GM23338 (cell line): ENCODE data around the gene CDYL2. TPM values are rescaled to one million over a fixed set of nuclear protein-coding genes. Genes with fewer than 3 reads are reported as not detected.

Experiments used
- ATAC-seq: fragments of 200-7000 bp; cut with Tn5 transposase; 3 replicates; pipeline ENCODE4 v1.9.1; 2020
- DNase-seq: peaks from one replicate; pipeline ENCODE4 v3.0.0-alpha.2; 2015; ENCODE audit warnings: low spot score
- H2AFZ ChIP-seq: fragments of 200-600 bp; sonication (generic); 2 replicates; pipeline ENCODE4 v1.8.0; 2016; ENCODE audit warnings: antibody characterized with exemption, mild to moderate bottlenecking, moderate library complexity
- H3F3A ChIP-seq: fragments of 200-600 bp; sonication (generic); replicated peaks from 2 replicates; pipeline ENCODE4 v1.8.0; 2017; ENCODE audit warnings: antibody characterized with exemption, mixed run types, low read depth
- H3K27ac ChIP-seq: fragments of 200-600 bp; sonication (generic); 2 replicates; pipeline ENCODE4 v1.6.1; 2016; ENCODE audit warnings: low read depth
- H3K27me3 ChIP-seq: fragments of 200-600 bp; sonication (generic); 2 replicates; pipeline ENCODE4 v1.8.0; 2016; ENCODE audit warnings: mild to moderate bottlenecking, mixed run types, moderate library complexity; ENCODE audit not compliant: insufficient read depth
- H3K36me3 ChIP-seq: fragments of 200-600 bp; sonication (generic); 2 replicates; pipeline ENCODE4 v1.8.0; 2016; ENCODE audit warnings: mild to moderate bottlenecking; ENCODE audit not compliant: insufficient read depth
- H3K4me1 ChIP-seq: fragments of 200-600 bp; sonication (generic); 2 replicates; pipeline ENCODE4 v1.8.0; 2016; ENCODE audit warnings: mild to moderate bottlenecking, moderate library complexity; ENCODE audit not compliant: insufficient read depth
- H3K4me2 ChIP-seq: fragments of 200-600 bp; sonication (generic); 2 replicates; pipeline ENCODE4 v1.7.1; 2017; ENCODE audit warnings: mixed run types
- H3K4me3 ChIP-seq: fragments of 200-600 bp; sonication (generic); 2 replicates; pipeline ENCODE4 v1.6.1; 2016; ENCODE audit warnings: mixed run types
- H3K79me2 ChIP-seq: fragments of 200-600 bp; sonication (generic); replicated peaks from 2 replicates; pipeline ENCODE4 v1.8.0; 2017; ENCODE audit warnings: mild to moderate bottlenecking; ENCODE audit not compliant: insufficient read depth
- H3K9me2 ChIP-seq: fragments of 200-600 bp; sonication (generic); 2 replicates; pipeline ENCODE4 v1.8.0; 2017; ENCODE audit not compliant: insufficient read depth
- H4K20me1 ChIP-seq: fragments of 200-600 bp; sonication (generic); replicated peaks from 2 replicates; pipeline ENCODE4 v1.8.0; 2017; ENCODE audit warnings: mild to moderate bottlenecking; ENCODE audit not compliant: insufficient read depth
- H3K27ac Mint-ChIP-seq: 2 replicates; pipeline ENCODE4 v1.8.0; 2020; ENCODE audit warnings: inconsistent platforms, mild to moderate bottlenecking, moderate library complexity, mixed read lengths
- H3K27me3 Mint-ChIP-seq: 3 replicates; pipeline ENCODE4 v1.8.0; 2022; ENCODE audit warnings: low read depth, mild to moderate bottlenecking, moderate library complexity, mixed read lengths, inconsistent platforms; ENCODE audit not compliant: insufficient read depth, poor library complexity
- H3K36me3 Mint-ChIP-seq: 3 replicates; pipeline ENCODE4 v1.8.0; 2021; ENCODE audit warnings: low read depth, mild to moderate bottlenecking, inconsistent platforms, moderate library complexity, mixed read lengths
- H3K4me1 Mint-ChIP-seq: 3 replicates; pipeline ENCODE4 v1.8.0; 2020; ENCODE audit warnings: mild to moderate bottlenecking, inconsistent platforms, mixed read lengths
- H3K4me3 Mint-ChIP-seq: 3 replicates; pipeline ENCODE4 v1.8.0; 2021; ENCODE audit warnings: moderate library complexity, mild to moderate bottlenecking, inconsistent platforms, mixed read lengths
- H3K9me3 Mint-ChIP-seq: 3 replicates; pipeline ENCODE4 v1.8.0; 2020; ENCODE audit warnings: moderate library complexity, mild to moderate bottlenecking, inconsistent platforms, mixed read lengths
- CREB1 ChIP-seq: fragments of 250-450 bp; sonication (Bioruptor Pico); IDR thresholded peaks from 2 replicates; pipeline ENCODE4 v1.5.0; 2020; ENCODE audit warnings: low read depth, mild to moderate bottlenecking, moderate library complexity
- EZH2 ChIP-seq: fragments of 200-600 bp; sonication (generic); IDR thresholded peaks from one replicate; pipeline ENCODE4 v1.8.0; 2017; ENCODE audit warnings: antibody characterized with exemption, mild to moderate bottlenecking, low read depth; ENCODE audit not compliant: unreplicated experiment
- JUNB ChIP-seq: IDR thresholded peaks from one replicate; pipeline ENCODE4 v1.6.1; 2016; ENCODE audit warnings: antibody characterized with exemption; ENCODE audit not compliant: unreplicated experiment
- POLR2AphosphoS5 ChIP-seq: IDR thresholded peaks from 2 replicates; pipeline ENCODE4 v1.6.1; 2016; ENCODE audit warnings: antibody characterized with exemption, low read depth
- ZNF331 ChIP-seq: fragments of 250-450 bp; sonication (Bioruptor Pico); IDR thresholded peaks from 2 replicates; pipeline ENCODE4 v1.5.0; 2020; ENCODE audit warnings: low read depth, mild to moderate bottlenecking, moderate library complexity
- polyA plus RNA-seq: library from polyadenylated mRNA; unstranded; fragments of >200 nt; fragmentation: Nextera tagmentation; extraction: Ambion mirVana; gene quantifications from 2 replicates; pipeline ENCODE4 v1.2.1, GENCODE V29; 2016
- total RNA-seq: library from RNA; depleted of rRNA; stranded (reverse); fragments of >200 nt; shearing (Covaris generic); gene quantifications from 2 replicates; pipeline ENCODE4 v1.2.3, GENCODE V29; 2014
- TF ChIP-seq, protein P1 (sequence below): fragments of 250-450 bp; sonication (Bioruptor Pico); IDR thresholded peaks from 2 replicates; pipeline ENCODE4 v1.5.0; 2020; ENCODE audit warnings: mild to moderate bottlenecking, moderate library complexity
- TF ChIP-seq, protein P2 (sequence below): IDR thresholded peaks from 2 replicates; pipeline ENCODE4 v1.6.1; 2016; ENCODE audit warnings: antibody characterized with exemption
- TF ChIP-seq, protein P3 (sequence below): IDR thresholded peaks from one replicate; pipeline ENCODE4 v1.6.1; 2018; ENCODE audit warnings: antibody characterized with exemption; ENCODE audit not compliant: unreplicated experiment
- TF ChIP-seq, protein P4 (sequence below), 2 experiments: fragments of 200-600 bp in 1 of 2; sonication (generic) in 1 of 2; conservative IDR thresholded peaks; 2 replicates each; pipeline versions ENCODE4 v1.5.1 to v1.6.1; 2016 to 2017; ENCODE audit warnings: antibody characterized with exemption in 2 of 2, low read depth in 2 of 2, mild to moderate bottlenecking in 2 of 2, moderate library complexity in 1 of 2

The CDYL2 gene
- total and polyA plus RNA-seq, 2 experiments from 2014 or later, result 0.82 to 4.3 TPM

DNA sequence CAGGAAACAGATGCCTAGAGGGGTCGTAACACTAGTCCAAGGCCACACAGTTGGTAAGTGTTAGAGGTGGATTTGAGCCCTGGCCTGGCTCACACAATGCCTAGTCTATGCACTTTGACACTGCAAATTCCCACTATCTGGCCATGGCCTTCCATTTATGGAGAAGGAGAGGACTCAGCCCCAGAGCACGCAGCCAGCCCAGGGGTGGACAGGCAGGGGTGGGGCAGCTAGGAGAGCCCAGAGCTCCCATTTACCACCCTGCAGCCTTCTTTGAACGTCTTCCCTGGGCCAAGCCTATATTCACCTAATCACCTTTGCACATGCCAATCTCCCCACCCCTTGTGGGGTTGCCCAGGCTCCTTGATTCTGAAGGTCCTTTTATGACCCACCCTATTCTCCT is 182.4 kb downstream of the CDYL2 start (continued):
- TF ChIP-seq, protein P1, sequence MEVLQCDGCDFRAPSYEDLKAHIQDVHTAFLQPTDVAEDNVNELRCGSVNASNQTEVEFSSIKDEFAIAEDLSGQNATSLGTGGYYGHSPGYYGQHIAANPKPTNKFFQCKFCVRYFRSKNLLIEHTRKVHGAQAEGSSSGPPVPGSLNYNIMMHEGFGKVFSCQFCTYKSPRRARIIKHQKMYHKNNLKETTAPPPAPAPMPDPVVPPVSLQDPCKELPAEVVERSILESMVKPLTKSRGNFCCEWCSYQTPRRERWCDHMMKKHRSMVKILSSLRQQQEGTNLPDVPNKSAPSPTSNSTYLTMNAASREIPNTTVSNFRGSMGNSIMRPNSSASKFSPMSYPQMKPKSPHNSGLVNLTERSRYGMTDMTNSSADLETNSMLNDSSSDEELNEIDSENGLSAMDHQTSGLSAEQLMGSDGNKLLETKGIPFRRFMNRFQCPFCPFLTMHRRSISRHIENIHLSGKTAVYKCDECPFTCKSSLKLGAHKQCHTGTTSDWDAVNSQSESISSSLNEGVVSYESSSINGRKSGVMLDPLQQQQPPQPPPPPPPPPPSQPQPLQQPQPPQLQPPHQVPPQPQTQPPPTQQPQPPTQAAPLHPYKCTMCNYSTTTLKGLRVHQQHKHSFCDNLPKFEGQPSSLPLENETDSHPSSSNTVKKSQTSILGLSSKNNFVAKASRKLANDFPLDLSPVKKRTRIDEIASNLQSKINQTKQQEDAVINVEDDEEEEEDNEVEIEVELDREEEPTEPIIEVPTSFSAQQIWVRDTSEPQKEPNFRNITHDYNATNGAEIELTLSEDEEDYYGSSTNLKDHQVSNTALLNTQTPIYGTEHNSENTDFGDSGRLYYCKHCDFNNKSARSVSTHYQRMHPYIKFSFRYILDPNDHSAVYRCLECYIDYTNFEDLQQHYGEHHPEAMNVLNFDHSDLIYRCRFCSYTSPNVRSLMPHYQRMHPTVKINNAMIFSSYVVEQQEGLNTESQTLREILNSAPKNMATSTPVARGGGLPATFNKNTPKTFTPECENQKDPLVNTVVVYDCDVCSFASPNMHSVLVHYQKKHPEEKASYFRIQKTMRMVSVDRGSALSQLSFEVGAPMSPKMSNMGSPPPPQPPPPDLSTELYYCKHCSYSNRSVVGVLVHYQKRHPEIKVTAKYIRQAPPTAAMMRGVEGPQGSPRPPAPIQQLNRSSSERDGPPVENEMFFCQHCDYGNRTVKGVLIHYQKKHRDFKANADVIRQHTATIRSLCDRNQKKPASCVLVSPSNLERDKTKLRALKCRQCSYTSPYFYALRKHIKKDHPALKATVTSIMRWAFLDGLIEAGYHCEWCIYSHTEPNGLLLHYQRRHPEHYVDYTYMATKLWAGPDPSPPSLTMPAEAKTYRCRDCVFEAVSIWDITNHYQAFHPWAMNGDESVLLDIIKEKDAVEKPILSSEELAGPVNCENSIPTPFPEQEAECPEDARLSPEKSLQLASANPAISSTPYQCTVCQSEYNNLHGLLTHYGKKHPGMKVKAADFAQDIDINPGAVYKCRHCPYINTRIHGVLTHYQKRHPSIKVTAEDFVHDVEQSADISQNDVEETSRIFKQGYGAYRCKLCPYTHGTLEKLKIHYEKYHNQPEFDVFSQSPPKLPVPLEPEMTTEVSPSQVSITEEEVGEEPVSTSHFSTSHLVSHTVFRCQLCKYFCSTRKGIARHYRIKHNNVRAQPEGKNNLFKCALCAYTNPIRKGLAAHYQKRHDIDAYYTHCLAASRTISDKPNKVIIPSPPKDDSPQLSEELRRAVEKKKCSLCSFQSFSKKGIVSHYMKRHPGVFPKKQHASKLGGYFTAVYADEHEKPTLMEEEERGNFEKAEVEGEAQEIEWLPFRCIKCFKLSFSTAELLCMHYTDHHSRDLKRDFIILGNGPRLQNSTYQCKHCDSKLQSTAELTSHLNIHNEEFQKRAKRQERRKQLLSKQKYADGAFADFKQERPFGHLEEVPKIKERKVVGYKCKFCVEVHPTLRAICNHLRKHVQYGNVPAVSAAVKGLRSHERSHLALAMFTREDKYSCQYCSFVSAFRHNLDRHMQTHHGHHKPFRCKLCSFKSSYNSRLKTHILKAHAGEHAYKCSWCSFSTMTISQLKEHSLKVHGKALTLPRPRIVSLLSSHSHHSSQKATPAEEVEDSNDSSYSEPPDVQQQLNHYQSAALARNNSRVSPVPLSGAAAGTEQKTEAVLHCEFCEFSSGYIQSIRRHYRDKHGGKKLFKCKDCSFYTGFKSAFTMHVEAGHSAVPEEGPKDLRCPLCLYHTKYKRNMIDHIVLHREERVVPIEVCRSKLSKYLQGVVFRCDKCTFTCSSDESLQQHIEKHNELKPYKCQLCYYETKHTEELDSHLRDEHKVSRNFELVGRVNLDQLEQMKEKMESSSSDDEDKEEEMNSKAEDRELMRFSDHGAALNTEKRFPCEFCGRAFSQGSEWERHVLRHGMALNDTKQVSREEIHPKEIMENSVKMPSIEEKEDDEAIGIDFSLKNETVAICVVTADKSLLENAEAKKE (CRISPR knock-in tag), result no peak
- TF ChIP-seq POLR2AphosphoS5, result no peak
- no peak for TF ChIP-seq JUNB
- TF ChIP-seq CREB1 (CRISPR knock-in tag), result no peak

DNA sequence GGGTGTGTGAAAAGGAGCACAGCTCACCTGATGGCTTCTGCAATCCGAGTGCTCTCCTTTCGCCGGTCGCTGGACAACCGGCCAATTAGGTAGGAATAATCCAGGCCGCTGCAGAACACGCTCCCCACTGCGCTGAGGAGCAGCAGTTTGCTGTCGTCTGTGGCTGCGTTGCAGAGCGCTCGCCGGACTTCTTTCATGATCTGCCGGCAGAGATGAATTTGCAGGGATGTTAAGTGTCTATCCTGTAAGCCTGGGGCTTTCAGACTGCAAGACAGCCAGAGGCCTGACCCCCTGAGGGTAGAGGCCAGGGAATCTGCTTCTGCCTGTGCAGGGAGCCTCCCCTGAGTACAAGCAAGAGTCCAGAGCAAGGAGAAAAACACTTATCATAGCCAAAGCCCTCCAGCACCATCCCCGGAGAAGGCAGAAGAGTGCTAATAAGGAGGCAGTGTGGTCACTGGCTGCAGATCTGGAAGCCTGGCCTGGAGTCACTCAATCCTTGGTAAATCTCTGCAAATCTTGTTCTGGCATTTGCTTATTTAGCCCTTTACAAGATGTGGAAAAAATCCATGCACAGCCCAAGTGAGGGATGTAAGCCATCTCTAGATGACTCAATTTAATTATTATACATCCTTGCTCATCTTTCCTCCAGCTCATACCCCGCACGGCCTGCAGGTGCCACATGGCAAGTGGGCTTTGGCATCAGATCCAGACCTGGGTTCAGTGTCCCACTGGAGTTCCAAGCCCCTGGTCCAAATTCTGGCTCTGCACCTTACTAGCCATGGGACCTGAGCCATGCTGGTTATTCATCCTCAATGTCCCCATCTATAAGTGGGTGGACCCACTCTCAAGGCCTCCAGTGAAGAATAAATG is 183.4 kb downstream of the CDYL2 start:
- DNase-seq (no peak), ATAC-seq (no peak)
- Histone ChIP-seq H2AFZ (no peak overlapping the region), H3F3A (no peaks in the 10 kb centered on the region), H4K20me1 (no peaks in the 10 kb centered on the region), H3K27me3 (no peaks in the 10 kb centered on the region), H3K4me1 (no peaks in the 10 kb centered on the region), H3K4me2 (no peak overlapping the region), H3K9me2 (no peaks in the 10 kb centered on the region), H3K4me3 (no peak overlapping the region), H3K27ac (no peak overlapping the region), H3K79me2 (no peaks in the 10 kb centered on the region), H3K36me3 (no peaks in the 10 kb centered on the region)
- peaks cover 5% of the 10 kb centered on the region; the same call in 2 of the 3 replicates for H3K36me3 Mint-ChIP-seq
- H3K27ac Mint-ChIP-seq, result no peak overlapping the region
- peaks cover 32% of the 10 kb centered on the region for H3K9me3 Mint-ChIP-seq
- peaks cover 3% of the 10 kb centered on the region for H3K27me3 Mint-ChIP-seq
- H3K4me1 Mint-ChIP-seq, result no peaks in the 10 kb centered on the region
- TF ChIP-seq, protein P2, sequence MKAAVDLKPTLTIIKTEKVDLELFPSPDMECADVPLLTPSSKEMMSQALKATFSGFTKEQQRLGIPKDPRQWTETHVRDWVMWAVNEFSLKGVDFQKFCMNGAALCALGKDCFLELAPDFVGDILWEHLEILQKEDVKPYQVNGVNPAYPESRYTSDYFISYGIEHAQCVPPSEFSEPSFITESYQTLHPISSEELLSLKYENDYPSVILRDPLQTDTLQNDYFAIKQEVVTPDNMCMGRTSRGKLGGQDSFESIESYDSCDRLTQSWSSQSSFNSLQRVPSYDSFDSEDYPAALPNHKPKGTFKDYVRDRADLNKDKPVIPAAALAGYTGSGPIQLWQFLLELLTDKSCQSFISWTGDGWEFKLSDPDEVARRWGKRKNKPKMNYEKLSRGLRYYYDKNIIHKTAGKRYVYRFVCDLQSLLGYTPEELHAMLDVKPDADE, result no peak
- TF ChIP-seq, protein P3, sequence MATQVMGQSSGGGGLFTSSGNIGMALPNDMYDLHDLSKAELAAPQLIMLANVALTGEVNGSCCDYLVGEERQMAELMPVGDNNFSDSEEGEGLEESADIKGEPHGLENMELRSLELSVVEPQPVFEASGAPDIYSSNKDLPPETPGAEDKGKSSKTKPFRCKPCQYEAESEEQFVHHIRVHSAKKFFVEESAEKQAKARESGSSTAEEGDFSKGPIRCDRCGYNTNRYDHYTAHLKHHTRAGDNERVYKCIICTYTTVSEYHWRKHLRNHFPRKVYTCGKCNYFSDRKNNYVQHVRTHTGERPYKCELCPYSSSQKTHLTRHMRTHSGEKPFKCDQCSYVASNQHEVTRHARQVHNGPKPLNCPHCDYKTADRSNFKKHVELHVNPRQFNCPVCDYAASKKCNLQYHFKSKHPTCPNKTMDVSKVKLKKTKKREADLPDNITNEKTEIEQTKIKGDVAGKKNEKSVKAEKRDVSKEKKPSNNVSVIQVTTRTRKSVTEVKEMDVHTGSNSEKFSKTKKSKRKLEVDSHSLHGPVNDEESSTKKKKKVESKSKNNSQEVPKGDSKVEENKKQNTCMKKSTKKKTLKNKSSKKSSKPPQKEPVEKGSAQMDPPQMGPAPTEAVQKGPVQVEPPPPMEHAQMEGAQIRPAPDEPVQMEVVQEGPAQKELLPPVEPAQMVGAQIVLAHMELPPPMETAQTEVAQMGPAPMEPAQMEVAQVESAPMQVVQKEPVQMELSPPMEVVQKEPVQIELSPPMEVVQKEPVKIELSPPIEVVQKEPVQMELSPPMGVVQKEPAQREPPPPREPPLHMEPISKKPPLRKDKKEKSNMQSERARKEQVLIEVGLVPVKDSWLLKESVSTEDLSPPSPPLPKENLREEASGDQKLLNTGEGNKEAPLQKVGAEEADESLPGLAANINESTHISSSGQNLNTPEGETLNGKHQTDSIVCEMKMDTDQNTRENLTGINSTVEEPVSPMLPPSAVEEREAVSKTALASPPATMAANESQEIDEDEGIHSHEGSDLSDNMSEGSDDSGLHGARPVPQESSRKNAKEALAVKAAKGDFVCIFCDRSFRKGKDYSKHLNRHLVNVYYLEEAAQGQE, result no peak
- TF ChIP-seq ZNF331 (no peak), EZH2 (no peak)
- TF ChIP-seq, protein P4, sequence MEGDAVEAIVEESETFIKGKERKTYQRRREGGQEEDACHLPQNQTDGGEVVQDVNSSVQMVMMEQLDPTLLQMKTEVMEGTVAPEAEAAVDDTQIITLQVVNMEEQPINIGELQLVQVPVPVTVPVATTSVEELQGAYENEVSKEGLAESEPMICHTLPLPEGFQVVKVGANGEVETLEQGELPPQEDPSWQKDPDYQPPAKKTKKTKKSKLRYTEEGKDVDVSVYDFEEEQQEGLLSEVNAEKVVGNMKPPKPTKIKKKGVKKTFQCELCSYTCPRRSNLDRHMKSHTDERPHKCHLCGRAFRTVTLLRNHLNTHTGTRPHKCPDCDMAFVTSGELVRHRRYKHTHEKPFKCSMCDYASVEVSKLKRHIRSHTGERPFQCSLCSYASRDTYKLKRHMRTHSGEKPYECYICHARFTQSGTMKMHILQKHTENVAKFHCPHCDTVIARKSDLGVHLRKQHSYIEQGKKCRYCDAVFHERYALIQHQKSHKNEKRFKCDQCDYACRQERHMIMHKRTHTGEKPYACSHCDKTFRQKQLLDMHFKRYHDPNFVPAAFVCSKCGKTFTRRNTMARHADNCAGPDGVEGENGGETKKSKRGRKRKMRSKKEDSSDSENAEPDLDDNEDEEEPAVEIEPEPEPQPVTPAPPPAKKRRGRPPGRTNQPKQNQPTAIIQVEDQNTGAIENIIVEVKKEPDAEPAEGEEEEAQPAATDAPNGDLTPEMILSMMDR (conservative IDR thresholded peaks at IDR 0.05; ENCODE audit: low read depth in 2 of 2), result no peak
- H3K4me3 Mint-ChIP-seq, result no peak overlapping the region
